Suprapubic skin (tissue), 4 donors: Measurements from ENCODE around the gene CLIP2.

Experiments
- CTCF ChIP-seq, 2 donors: fragments of 200-600 bp in 1 of 2; fragments of 450-650 bp in 1 of 2; sonication (generic) in 1 of 2; IDR thresholded peaks; one replicate each; pipeline ENCODE4 v1.5.1; 2016 to 2019; ENCODE audit warnings: antibody characterized with exemption in 2 of 2, mild to moderate bottlenecking in 1 of 2, moderate library complexity in 1 of 2
- EP300 ChIP-seq: sonication (generic); formaldehyde crosslinking; IDR thresholded peaks from one replicate; pipeline ENCODE4 v1.6.1; 2017; ENCODE audit warnings: antibody characterized with exemption
- POLR2A ChIP-seq, 2 donors: fragments of 450-650 bp; IDR thresholded peaks; one replicate each; pipeline ENCODE4 v1.6.1; 2017; ENCODE audit warnings: antibody characterized with exemption in 2 of 2, mild to moderate bottlenecking in 2 of 2, moderate library complexity in 2 of 2
- POLR2AphosphoS5 ChIP-seq, 3 donors: sonication (generic); formaldehyde crosslinking; IDR thresholded peaks; one replicate each; pipeline ENCODE4 v1.6.1; 2017; ENCODE audit warnings: antibody characterized with exemption in 3 of 3

GRCh38 chr7:74292757-74293576 lies 3.8 kb downstream of the CLIP2 start:
- TF ChIP-seq CTCF (IDR thresholded peaks at IDR 0.05) (no peak), POLR2AphosphoS5 (IDR thresholded peaks at IDR 0.05) (no peak), POLR2A (IDR thresholded peaks at IDR 0.05) (no peak), EP300 (no peak)
